ENCODE data around the gene ABTB2. TPM values are rescaled to one million over a fixed set of nuclear protein-coding genes. Genes with fewer than 3 reads are reported as not detected.

ABTB2 gene
- total and polyA plus RNA-seq, 10 of the 15 experiments (the other 5 are each of a cell fraction or from before 2014, with no cell fraction given), result 0.13 to 2.1 (median 0.72) TPM

DNA sequence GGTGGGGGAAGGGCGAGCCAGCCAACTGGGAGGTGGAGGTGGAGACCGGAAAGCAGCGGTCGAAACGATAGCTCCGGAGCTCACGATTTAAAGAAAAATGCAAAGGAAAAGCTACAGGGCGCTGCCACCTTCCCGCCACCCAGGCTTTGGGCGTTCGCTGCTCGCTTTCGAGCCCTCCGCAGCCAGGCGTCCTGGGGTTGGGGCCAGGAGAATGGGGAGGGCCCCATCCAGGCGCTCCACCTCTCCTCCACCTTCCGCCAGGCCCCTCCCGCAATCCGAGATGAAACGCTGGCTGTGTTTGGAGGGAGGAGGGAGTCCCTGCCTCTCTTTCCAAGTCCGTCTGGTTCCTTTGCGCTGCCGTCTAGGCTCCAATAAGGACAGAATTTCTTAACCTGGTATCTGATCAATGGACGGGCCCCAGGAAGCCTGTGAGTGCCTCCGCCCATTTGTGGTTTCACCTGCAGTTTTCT lies 483 bp upstream of the ABTB2 start (continued):
- TF ChIP-seq PML (IDR thresholded peaks at IDR 0.05; ENCODE audit: low read length) (no peak), POLR2AphosphoS5 (IDR thresholded peaks at IDR 0.05; ENCODE audit: low read length) (no peak), TARDBP (IDR thresholded peaks at IDR 0.05; ENCODE audit: borderline replicate concordance) (no peak)
- TF ChIP-seq, protein P1, sequence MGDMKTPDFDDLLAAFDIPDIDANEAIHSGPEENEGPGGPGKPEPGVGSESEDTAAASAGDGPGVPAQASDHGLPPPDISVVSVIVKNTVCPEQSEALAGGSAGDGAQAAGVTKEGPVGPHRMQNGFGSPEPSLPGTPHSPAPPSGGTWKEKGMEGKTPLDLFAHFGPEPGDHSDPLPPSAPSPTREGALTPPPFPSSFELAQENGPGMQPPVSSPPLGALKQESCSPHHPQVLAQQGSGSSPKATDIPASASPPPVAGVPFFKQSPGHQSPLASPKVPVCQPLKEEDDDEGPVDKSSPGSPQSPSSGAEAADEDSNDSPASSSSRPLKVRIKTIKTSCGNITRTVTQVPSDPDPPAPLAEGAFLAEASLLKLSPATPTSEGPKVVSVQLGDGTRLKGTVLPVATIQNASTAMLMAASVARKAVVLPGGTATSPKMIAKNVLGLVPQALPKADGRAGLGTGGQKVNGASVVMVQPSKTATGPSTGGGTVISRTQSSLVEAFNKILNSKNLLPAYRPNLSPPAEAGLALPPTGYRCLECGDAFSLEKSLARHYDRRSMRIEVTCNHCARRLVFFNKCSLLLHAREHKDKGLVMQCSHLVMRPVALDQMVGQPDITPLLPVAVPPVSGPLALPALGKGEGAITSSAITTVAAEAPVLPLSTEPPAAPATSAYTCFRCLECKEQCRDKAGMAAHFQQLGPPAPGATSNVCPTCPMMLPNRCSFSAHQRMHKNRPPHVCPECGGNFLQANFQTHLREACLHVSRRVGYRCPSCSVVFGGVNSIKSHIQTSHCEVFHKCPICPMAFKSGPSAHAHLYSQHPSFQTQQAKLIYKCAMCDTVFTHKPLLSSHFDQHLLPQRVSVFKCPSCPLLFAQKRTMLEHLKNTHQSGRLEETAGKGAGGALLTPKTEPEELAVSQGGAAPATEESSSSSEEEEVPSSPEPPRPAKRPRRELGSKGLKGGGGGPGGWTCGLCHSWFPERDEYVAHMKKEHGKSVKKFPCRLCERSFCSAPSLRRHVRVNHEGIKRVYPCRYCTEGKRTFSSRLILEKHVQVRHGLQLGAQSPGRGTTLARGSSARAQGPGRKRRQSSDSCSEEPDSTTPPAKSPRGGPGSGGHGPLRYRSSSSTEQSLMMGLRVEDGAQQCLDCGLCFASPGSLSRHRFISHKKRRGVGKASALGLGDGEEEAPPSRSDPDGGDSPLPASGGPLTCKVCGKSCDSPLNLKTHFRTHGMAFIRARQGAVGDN (IDR thresholded peaks at IDR 0.05), result no peak

DNA sequence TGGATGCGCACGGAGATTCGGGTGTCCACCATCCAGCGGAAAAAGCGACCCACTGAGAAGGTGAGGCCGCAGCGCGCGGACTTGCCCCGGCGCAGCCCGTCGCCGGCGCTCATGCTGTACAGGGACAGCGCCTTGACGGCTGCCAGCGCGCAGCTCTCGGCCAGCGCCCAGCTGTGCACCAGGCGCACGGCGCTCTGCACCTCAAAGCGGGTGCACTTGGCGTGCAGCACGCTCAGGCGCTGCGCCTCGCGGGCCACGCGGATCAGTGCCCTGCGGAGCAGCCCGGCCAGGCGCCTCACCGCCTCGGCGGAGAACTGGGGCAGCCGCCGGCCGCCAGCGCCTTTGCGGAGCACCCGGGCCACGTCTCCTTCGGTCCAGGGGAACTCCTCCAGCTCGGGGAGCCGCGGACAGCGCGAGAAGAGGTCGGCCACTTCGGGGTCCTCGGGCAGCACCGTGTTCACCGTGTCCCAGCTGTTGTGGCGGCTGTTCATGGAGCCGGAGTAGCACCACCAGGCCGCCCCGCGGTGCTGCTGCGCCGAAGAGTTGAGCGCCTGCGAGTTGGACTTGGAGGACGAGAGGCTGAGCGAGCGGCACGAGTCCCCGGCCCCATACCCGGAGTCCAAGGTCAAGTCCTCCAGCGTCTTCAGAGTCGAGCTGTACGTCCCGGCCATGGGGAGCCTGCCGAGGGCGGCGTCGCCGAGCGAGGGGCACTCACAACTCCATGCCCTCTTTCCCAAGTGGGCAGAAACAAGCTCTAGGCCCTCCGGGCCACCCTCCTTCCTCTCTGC lies 703 bp downstream of the ABTB2 start:
- H3K4me3 ChIP-seq, result peak overlapping the region; percentile 73
- WGBS (ENCODE audit: insufficient coverage, insufficient replicate concordance, low lambda C conversion rate, missing lambda C conversion rate), result under 1% methylated on average over 83 of the region's 83 CpGs
- in situ Hi-C loops (cut with MboI), result loop anchor here (5.0 kb wide), 4 partner anchors 115 to 495 kb away; no protein-coding TSS in a partner anchor
- ATAC-seq, result peak; percentile 44
- peak overlapping the region; percentile 19 for H2AFZ ChIP-seq (ENCODE audit: control insufficient read depth, low read depth, low read length)
- CTCF ChIA-PET, result interaction anchor here (0.6 to 9.5 kb wide), 20 partner anchors 10 to 370 kb away, joined by 3 to 167 read pairs (median 4); no protein-coding TSS in a partner anchor
- POLR2A ChIA-PET, result interaction anchor here (0.8 to 2.2 kb wide), 5 partner anchors 175 to 183 kb away, joined by 3 to 6 read pairs (median 5); no protein-coding TSS in a partner anchor
- H3K4me2 ChIP-seq (ENCODE audit: control insufficient read depth, insufficient read depth), result peak overlapping the region; percentile 92
- intact Hi-C loops (cut with micrococcal nuclease; ENCODE audit: unreplicated experiment), result loop anchor here (5.0 kb wide), 1 partner anchor 305 kb away; the partner anchor contains the start of gene CAPRIN1
- RAD21 ChIA-PET (ENCODE audit: unreplicated experiment), result interaction anchor here (0.8 to 14.6 kb wide), 29 partner anchors 9 to 360 kb away, joined by 3 to 249 read pairs (median 4); partner anchors contain the start of genes CAT and NAT10
- no peaks in the 10 kb centered on the region for H3K9me3 ChIP-seq (replicated peaks; ENCODE audit: control insufficient read depth, insufficient read depth, low read length)
- H3K79me2 ChIP-seq (ENCODE audit: control insufficient read depth, insufficient read depth, low read length), result peaks cover 16% of the 10 kb centered on the region
- H4K20me1 ChIP-seq (ENCODE audit: control insufficient read depth, insufficient read depth), result peaks cover 3% of the 10 kb centered on the region; the same call in 1 of the 2 replicates
- SMC1A ChIA-PET (ENCODE audit: uncharacterized antibody, unreplicated experiment), result interaction anchor here (0.6 to 12.0 kb wide), 22 partner anchors 9 to 360 kb away, joined by 3 to 171 read pairs (median 4); no protein-coding TSS in a partner anchor
- peaks cover 11% of the 10 kb centered on the region for H3K4me1 ChIP-seq (ENCODE audit: control insufficient read depth, insufficient read depth, low read length)
- BruUV-seq (replicated peaks), result no TSS peak
- no peak for DNase-seq (ENCODE audit: low read depth, low spot score)
- TF ChIP-seq BMI1 (IDR thresholded peaks at IDR 0.05; ENCODE audit: borderline replicate concordance), result no peak
- TF ChIP-seq, protein P2, sequence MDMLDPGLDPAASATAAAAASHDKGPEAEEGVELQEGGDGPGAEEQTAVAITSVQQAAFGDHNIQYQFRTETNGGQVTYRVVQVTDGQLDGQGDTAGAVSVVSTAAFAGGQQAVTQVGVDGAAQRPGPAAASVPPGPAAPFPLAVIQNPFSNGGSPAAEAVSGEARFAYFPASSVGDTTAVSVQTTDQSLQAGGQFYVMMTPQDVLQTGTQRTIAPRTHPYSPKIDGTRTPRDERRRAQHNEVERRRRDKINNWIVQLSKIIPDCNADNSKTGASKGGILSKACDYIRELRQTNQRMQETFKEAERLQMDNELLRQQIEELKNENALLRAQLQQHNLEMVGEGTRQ (IDR thresholded peaks at IDR 0.05; ENCODE audit: borderline replicate concordance, low read depth, low read length), result no peak
- peak in 1 of 2 experiments; percentile 9; a peak in 1 of 4 replicates for TF ChIP-seq BHLHE40 (IDR thresholded peaks at IDR 0.05; ENCODE audit: borderline replicate concordance in 1 of 2, low read depth in 2 of 2, low read length in 1 of 2)
- no peak for TF ChIP-seq ZBED1 (IDR thresholded peaks at IDR 0.05; ENCODE audit: borderline replicate concordance)
- 0 out of 2 replicates have a peak, but pooled peaks have one; percentile 9 for TF ChIP-seq DPF2 (IDR thresholded peaks at IDR 0.05)
- peak; percentile 95 for TF ChIP-seq HDAC6 (IDR thresholded peaks at IDR 0.05; ENCODE audit: unreplicated experiment)
- TF ChIP-seq EGR1 (IDR thresholded peaks at IDR 0.05; ENCODE audit: borderline replicate concordance in 1 of 2, low read depth in 2 of 2, low read length in 2 of 2), result no peak
- TF ChIP-seq SIN3A (IDR thresholded peaks at IDR 0.05; ENCODE audit: low read depth, low read length), result no peak
- TF ChIP-seq CBX5 (IDR thresholded peaks at IDR 0.05; ENCODE audit: low read depth), result no peak
- TF ChIP-seq BRCA1 (IDR thresholded peaks at IDR 0.05; ENCODE audit: low read depth, low read length), result no peak
- peaks cover 0 to 3% of the 10 kb centered on the region in 2 experiments; a peak in 2 of 4 replicates for H3K27me3 ChIP-seq (replicated peaks in 1 of 2; ENCODE audit: control insufficient read depth in 2 of 2, insufficient read depth in 2 of 2, low read length in 1 of 2)
- no peak overlapping the region for H3K27ac ChIP-seq (ENCODE audit: control insufficient read depth, insufficient read depth)
- FAIRE-seq, result no peak
- H3K9ac ChIP-seq (ENCODE audit: control insufficient read depth, insufficient read depth, low read length), result peak overlapping the region; percentile 41
- H3K36me3 ChIP-seq (ENCODE audit: control insufficient read depth in 2 of 2, insufficient read depth in 2 of 2, low read length in 1 of 2), result no peaks in the 10 kb centered on the region
